Measurements from ENCODE around the gene F10.

F10 gene

DNA sequence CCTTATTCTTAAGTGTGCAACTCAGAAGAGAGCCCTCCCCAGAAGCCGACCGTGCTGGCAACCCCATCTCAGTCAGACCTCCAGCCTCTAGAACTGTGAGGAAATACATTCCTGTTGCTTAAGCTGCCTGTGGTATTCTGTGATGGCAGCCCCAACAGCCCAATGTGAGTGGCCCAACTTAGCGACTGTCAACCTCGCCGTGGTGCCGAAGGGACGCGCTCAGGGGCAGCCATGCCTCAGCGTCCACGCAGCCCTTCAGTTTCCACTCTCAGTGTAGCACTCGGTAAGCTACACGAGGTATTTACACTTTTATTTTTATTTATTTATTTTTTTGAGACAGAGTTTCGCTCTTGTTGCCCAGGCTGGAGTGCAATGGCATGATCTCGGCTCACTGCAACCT is 54.2 kb downstream of the F10 start:
- DNase-seq = no peak

DNA sequence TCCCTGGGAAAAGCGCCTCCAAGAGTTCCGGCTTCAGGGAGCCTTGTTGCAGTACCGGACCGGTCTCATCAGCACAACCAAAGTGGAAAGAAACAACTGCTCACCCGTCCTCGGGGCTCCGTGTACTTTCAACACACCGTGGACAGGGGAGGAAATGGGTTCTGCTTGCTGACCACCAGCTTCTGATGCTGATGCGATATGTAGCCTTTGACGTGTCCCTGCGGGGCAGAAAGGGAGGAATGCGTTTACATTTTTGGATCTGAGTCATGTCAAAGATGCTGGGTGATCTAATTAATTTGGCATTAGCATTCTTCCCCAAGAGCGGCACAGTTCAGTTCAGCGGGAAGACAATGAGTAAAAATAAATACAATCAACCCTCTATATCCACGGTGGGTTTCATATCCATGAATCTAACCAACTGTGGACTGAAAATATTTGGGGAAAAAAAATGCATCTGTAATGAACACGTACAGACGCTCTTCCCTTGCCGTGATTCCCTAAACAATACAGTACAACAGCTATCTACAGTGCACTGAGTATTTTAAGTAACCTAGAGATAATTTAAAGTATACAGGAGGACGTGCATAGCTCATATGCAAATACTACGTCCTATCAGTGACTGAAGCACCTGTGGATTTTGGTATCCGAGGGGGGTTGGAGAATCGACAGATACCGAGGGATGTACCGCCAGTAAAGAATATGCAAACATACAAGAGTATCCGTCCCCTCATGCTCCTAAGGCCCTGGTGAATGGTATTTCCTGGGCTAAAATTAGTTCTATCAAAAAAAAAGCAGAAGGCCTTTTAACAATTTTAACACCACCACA is 55.7 kb downstream of the F10 start:
- DNase-seq = no peak

DNA sequence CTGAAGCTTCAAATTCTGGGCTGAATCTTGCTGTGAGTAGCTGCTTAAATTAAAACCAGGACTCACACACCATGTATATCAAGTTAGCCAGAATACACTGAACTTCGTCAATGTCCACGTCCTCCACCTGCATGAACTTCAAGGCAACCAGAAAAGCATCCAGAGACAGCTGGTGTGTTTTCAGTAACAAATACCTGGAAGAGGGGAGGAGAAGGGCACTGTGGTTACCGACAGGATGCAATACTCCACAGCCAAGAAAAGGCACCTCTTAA is 56.2 kb downstream of the F10 start:
- no peak for DNase-seq

DNA sequence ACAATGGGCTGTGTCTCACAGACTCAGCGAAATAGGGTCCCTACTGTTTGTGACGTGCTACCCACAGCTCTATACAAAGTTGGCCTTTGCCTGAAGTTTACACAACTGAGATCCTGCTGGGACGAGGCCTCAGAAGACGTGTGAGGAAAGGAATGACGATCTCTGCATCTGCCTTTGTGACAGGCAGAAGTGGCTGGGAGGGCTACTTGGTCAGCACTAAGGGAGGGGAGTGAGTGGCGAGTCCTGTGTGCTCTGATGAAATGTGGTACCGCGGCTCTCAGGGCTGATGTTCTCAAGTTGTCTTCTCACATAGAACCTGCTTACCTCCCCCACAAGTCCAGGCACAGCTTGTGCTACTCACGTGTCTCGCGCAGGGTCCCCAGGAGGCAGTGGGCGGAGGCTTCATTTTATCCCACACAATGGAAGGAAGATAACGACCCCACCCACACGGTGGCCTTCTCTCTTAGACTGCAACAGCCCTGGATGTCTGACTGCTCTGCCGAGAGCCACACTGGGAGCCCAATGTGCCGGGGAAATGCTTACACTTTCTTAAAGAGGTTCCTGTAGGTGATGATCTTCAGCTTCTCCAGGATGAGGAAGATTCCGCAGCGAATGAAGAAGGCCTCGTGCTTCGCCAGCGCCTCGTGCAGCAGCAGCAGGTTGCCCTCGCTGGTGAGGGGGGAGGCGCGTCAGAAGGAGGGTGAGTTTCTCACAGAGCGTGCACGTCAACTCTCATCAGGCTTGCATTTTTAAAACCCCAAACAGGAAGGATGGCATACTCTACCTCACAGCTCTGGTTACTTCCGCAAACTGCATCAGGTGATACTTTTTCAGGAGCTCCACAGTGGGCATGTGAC is 57.0 kb downstream of the F10 start:
- DNase-seq = peak in 1 of 5 donors; percentile 29

DNA sequence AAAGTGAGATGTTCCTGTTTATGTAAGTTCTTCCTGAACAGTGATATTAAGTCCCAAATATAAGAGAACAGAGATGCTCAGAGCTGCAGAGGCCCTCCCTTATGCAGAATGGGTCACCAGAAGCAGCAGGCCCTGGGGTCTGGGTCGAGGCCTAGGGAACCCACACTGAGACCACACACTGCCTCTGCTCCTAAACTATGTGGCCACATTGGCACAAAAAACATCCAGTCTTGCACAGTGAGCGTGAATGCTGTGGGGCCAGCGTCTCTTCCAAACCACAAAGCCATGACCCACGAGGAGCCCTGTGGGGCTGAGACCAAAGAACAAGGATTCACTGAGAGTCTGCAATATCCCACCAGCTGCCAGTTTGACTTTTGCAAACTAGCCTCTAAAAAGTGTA is 59.4 kb downstream of the F10 start:
- DNase-seq = no peak

DNA sequence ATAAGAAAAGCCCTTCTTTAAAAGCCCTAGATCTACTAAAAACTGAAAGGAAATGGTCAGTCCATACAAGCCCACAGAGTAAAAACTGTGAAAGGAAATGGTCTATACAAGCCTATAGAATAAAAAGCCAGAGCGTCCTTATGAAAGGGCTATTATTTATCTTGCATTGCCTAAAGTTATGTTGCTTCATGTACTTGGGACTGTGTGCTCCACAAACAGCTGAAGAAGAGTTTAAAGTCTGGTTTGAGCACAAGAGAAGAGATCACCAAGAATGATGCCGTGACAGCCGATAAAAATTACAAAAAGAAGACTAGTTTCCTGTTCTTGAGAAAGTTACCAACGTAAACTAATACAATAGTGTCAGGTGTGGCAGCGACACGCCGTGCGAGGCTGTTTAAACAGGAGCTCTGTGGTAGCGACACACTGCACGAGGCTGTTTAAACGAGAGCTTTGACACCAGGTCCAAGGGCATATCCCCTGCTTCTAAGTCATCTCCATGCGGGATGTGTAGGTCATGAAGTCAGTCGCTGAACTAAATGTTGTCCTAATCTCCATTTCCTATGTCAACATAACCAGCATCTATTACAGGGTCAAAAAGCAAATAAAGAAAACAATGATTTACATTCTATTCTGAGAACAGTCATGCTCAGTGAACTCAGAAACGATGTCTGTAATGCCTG is 61.0 kb downstream of the F10 start:
- no peak for DNase-seq

DNA sequence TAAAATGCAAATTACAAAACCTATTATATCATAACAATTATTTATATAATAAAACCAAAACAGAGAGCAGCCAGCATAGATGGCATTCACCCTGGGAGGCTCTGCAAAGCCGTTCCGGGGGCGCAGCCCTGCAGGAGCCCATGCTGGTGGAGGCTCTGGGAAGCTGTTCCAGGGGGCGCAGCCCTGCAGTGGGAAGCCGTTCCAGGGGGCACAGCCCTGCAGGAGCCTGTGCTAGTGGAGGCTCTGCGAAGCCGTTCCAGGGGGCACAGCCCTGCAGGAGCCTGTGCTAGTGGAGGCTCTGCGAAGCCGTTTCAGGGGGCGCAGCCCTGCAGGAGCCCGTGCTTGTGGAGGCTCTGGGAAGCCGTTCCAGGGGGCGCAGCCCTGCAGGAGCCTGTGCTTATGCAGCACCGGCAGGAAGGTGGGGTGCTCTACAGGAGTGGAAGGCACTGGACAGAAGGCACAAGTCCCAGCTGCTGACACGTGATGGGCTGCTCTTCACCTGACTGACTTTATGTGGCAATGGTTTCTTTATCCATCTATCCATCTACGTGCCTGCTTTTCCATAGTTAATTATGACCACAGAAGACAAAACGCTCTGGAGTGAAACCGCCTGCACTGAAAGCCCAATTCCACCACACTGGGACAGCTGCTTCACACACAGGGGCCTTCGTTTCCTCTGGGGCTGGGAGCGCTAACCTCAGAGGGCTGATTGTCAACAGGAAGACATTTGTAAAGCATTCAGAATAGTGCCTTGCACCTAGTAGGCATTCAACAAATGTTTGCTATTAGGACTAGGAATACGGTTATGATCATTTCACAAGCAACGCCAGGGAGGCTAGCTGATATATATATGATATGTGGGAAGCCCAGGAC is 62.2 kb downstream of the F10 start:
- DNase-seq = peak in 1 of 5 donors; percentile 24

DNA sequence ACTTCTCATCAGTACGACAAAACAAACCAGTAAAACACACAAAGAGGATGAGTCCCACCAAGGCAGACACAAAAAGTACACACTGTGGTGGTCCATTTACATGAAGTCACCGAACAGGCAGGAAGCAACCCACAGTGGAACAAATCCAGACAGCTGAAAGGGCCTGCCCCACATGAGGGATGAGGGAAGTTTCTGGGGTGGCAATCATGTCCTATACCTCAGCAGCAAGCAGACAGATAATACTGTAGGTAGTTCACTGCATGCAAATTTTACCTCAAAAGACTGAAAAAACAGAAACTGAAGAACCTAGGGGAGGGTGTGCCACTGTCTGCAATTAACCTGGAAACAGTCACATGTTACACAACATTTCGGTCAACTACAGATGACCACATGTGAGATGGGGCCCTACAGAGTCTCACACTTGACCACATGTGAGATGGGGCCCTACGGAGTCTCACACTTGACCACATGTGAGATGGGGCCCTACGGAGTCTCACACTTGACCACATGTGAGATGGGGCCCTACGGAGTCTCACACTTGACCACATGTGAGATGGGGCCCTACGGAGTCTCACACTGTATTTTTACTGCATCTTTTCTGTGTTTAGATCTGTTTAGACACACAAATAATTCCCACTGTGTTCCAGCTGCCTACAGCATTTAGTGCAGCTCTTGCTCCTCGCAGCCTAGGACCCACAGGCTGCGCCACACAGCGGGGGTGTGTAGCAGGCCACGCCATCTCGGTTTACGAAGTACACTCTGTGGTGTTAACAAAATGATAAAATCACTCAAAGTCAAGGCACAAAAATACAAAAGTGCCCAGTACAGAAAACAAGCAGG is 63.7 kb downstream of the F10 start:
- DNase-seq = no peak

DNA sequence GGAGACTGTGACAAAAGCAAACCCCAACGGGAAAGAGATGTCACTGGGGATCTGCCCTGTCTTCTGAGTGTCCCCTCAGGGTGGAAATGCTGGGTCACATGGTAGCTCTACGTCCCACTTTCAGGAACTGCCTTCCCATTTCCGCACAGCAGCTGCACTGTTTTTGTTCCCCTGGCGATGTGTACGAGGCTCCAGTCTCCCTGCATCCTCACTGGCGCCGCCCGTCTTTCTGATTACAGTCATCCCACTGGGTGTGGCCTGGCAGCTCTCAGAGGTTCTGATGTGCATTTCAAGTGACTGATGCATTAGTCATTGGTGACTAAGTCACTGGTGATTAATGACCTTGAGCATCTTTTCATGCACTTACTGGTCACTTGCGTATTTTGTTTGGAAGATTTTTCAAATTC is 64.7 kb downstream of the F10 start:
- DNase-seq = peak in 1 of 5 donors; percentile 25

DNA sequence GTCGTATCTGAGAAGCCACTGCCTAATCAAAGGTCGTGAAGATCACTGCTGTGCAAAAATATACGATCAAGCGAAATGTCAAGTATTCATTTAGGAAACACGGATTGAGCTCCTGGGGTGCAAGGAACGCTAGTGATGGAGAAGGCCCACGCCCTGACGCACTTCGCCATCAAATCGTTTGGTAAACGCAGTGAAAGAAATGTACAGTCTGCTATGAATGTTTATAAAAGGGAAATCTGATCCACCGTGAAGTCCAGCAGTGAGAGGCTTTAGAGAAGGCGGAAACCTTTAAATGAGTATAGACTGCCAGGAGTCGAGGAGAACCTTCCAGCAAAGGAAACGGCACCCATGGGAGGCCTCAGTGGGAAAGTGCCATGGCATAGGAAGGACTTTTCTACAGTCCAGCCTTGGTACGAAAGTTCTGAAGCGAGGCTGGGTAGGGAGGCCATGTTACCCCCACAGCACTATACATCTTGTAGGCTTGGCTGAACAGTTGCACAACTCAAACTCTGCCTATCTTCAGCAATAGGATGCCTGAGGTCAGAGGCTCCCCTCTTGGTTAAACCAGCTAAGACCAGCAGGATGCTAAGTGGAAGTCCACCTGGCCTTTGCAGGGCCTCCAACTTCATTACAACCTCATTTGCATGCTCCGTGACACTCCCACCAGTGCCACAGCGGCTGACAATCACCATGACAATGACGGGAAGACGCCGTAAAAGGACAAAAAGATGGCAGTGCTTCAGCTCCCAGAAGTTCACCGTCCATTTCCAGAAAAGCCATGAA is 65.5 kb downstream of the F10 start:
- no peak for DNase-seq

DNA sequence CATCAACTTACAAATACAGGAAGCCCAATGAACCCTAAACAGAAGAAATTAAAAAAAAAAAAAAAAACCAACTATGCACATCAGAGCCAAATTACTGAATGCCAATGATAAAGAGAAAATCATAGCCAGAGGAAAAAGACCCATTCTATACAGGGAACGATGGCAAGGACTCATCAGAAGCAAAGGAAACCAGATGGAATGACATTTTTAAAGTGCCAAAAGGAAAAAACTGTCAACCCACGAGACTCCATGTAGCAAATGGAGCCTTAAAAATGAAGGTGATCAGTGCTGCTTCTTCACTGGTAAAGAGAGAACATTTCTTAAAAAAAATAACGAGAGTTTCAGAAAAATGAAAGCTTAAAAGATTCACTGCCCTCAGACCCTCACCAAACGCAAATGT is 67.6 kb downstream of the F10 start:
- no peak for DNase-seq

DNA sequence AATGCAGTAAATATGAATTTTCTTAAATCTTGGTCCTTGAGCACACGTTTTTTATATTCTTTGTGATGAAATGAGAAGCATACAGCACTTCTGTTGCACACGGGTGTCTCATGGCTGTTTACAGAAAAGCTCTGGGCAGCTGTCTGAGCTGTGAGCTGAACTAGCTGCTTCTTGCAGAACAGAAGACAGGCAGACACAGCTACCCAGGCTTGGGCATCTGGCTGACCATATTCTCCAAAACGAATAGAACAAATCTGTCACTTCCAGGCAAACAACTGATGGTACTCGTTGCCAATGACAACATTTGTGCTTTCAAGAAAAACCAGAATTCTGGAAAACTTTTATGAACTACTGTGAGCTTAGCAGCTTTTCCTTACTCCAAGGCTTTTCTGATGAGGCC is 69.7 kb downstream of the F10 start:
- DNase-seq = no peak

DNA sequence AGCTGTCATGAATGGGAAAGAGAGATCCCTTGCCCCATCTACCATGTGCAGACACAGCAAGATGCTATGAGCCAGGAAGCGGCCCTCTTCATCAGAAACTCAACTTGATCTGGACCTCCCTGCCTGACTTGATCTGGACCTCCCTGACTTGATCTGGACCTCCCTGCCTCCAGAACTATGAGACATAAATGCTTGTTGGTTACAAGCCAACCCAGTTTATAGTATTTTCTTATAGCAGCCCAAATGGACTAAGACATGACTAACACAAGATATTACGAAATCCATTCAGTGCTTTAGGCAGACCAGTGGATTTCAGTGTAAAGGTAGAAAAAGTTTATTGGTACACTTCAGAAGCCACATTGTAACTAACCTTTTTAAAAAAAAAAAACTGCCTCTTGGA is 70.3 kb downstream of the F10 start:
- DNase-seq = no peak

DNA sequence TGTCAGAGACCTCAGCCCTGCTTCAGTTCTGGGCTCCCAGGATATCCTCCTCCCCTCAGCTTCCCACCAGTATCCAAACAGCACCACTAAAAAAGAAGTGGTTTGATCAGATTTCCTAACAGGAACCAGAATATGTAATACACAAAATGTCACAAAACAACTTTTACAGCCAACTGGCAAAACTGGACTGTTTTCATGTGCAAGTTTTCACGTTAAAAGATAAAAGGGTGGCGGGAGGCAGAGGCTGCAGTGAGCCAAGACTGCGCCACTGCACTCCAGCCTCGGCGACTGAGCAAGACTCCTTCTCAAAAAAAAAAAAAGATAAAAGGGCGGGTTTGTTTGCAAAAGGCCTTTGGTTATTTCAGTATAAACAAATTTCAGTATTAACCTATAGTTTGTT is 72.8 kb downstream of the F10 start:
- no peak for DNase-seq

DNA sequence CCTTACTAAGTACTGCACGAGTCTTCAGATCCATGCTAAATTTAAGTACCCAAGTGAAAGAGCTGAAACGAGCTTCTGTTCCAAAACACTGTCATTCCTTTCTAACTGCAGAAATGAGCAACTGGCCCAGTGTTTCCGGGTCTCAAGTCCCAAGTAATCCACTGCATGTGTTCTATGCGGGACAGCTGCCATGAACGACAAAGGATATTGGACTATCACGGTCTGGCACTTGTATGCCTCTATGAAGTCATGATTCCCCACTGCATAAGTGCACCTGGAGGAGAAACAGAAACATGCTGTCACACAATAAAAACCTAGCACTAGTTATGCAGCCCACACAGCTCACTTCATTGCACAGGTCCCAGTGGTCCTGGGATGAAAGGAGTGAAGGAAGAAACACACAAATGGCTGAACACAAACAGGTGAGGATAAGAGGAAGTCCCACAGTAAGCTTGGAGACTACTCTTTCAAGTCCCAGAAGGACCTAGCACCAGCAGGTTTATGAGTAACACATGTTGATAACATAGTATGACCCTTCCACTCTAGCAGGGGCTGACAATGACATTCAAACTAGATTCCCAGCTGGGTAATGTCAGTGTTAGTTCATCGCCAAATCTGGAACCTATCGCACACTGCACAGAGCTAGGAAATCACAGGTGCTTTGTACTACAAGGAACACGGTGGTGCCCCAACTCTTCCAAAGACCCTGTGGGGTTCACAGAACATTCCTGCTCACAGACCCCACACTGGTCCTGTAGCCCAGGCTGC is 74.6 kb downstream of the F10 start:
- DNase-seq = no peak
